HL-60/S4 treated with phorbol 12-myristate 13-acetate at 8.2 ng/mL for 4 days and 3 days (cell line): ENCODE data around the gene ZNF714.
"Not testable (repeated sequence)": the region's sequence is repeated elsewhere in the genome, so short reads cannot be mapped to it uniquely, and the experiment has no call there.

Experiments
- in situ Hi-C: fragments of 300-500 bp; cut with MboI; formaldehyde crosslinking; loops from 2 replicates; pipeline ENCODE4 v1.15.0; 2022; ENCODE audit warnings: low sequenced_read_pairs

The ZNF714 gene

DNA sequence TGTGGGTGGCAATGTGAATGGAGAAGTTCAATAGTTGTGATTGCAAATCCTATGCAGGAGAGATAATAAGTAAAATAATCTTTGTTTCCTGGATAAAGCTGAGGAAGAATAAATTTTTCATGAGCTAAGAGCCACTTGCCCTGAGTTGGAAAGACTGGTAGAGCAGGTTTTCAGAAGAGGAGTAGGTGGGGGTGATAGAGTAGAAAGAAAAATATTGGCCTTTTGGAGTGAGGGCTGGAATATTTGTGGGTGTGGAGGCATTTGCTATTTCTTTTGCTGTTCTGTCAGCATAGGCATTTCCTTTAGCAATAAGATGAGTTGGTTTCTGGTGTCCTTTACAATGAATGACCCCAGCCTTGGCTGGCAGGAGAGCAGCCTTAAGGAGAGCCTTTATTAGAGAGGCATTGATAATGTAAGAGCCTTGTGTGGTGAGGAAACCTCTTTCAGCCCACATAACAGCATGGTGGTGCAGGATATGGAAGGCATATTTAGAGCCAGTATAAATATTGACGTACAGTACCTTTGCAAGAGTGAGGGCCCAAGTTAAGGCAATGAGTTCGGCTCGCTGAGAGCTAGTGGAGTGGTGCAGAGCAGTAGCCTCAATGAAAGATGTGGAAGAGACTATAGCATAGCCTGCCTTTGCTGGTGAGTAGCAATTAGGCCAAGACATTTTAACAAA lies 48.2 kb downstream of the ZNF714 start:
- in situ Hi-C loops = no loop called here

DNA sequence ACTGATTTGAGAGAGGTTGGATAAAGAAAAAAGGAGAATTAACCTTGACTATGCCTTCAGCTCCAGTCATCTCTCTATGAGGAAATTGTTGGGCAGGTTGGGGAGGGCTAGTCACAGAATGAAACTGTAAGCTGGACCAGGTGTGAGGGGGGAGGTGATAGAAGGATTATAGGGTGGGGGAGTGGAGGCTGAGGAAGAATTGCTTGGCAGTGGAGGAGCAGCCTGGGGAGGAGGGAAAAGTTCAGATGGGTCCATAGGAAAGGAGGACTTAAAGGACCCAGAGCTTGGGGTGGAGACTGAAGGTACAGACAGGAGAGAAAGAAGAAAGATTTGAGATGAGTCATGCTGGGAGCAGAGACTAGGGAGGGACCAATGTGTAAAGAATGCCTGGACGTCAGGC lies 51.6 kb downstream of the ZNF714 start:
- in situ Hi-C loops = no loop called here

DNA sequence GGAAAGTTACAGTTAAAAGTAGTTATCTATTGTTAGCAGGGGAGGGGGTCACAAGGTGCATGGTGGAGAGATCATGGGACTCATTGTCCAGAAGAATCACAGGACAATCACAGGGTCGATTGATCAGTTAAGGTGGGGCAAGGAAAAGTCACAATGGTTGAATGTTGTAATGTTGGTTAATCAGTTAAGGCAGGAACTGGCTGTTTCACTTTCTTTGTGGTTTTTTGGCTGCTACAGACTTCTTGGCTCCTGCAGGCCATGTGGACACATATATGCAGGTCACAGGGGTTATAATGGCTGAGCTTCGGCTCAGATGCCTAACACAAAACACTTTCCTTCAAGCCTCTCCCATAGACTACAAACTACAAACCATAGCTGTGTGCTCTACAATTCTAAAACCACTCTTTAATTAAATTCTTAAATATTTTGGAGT lies 52.9 kb downstream of the ZNF714 start:
- in situ Hi-C loops = no loop called here

DNA sequence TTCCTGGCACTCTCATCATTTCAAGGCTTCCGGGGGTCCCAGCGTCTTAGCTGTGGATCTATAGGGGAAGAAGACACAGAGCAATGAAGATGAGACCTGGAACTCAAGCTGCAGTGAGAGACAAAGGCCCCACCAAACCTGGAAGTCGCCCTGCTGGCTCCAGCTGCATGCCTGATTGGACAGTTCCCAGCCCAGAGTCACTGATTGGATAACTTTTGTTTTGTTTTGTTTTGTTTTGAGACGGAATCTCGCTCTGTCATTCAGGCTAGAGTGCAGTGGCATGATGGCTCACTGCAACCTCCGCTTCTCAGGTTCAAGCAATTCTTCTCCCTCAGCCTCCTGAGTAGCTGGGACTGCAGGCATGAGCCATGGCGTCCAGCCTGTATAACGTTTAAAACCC lies 53.4 kb downstream of the ZNF714 start:
- in situ Hi-C loops = no loop called here

DNA sequence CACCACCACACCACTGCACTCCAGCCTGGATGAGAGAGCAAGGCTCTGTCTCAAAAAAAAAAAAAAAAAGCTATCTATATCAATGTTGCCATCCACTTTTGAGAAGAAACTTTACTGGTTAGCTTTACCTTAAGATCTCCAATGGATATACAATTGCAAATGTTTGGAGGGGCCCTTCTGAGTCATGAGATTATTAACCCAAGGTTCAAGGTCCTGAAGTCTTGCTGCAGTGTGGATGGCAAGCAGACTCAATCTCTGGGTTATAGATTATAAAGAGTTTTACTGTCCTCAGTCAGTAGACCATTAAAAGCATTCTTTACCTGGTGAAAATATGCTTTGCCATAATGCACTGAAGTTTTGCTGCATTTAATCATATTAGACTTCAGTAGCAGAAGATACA lies 56.1 kb downstream of the ZNF714 start:
- in situ Hi-C loops = no loop called here

DNA sequence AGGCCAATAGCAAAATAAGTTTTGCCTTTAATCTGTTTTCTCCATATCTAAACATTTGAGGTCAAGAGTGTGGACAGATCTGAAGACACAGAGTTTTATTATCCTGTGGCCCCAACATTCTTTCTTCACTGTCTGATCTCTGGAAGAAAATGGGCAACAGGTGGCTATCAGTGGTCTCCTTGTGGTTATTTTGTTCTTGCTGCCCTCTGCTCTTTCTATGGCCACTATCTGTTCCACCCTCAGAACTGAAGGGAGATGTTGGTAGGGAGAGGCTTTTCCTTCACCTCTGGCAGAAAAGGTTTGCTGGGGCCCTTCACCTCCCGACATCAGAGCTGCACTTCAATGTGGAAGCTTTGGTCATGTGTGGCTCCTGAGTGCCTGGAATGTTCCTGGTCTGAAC lies 59.0 kb downstream of the ZNF714 start:
- in situ Hi-C loops = not testable (repeated sequence)

DNA sequence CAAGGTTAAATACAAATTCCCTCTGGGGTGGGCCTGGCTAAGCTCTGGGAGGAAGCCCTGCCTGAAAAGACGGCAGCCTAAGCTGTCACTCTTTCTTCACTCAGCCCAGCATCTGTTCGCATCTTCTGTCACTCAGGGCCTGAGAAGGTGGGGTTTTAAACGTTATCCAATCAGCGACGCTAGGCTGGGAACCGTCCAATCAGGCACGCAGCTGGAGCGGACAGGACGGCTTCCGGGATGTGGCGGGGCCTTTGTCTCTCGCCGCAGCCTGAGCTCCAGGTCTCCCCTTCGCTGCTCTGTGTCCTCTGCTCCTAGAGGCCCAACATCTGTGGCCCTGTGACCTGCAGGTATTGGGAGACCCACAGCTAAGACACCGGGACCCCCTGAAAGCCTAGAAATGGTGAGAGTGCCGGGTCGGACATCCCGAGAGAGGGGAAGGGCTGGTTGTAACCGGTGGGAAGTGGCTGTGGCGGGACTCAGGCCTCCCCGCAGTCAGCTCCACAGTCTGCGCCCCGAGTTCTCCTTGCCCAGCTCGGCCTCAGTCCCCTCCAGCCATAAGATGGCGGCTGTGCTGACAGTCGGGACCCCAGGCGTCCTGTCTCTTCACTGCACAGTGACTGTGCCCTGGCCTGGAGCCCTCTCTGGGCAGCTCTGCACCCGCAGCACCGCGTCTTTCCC lies 59.9 kb downstream of the ZNF714 start, which contains the start of gene ZNF431:
Gene ZNF431, plus strand, starts transcription at position 254 of the 678 bp plus-strand sequence. Its CDS starts 144 bp downstream, at position 398.
- in situ Hi-C loops = no loop called here

DNA sequence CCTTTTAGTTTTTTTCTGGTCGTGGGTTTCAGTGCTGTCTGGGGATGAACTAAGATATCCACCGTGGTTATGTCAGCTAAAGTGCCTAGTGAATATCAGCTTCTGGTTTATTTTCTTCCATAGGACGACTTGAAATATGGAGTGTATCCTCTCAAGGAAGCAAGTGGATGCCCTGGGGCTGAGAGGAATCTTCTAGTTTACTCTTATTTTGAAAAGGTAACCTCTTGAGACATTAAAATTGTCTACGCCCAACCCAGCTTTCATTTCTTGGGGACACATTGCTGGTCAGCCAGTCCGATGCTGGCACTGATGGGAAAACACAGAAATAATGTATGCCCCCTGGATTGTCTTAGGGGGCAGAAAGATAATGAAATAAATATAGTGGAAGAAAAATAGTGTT lies 61.4 kb downstream of the ZNF714 start:
- in situ Hi-C loops = no loop called here

DNA sequence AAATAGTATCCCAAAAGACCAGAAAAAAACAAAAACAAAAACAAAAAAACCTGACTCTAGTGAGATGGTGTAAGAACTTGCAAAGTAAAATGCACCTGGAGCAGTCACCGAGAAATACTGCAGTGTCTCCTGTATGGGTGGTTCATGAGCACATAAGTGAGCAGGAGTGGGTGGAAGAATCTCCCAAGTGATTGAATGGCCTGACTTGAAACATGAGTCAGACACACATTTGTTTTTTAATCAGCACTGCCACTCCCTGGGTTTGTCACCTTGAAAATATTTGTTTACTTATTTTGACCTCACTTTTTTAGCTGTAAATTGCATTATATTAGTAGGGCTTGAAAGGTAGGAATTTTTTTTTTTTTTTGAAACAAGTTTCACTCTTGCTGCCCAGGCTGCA lies 61.9 kb downstream of the ZNF714 start:
- in situ Hi-C loops = no loop called here

DNA sequence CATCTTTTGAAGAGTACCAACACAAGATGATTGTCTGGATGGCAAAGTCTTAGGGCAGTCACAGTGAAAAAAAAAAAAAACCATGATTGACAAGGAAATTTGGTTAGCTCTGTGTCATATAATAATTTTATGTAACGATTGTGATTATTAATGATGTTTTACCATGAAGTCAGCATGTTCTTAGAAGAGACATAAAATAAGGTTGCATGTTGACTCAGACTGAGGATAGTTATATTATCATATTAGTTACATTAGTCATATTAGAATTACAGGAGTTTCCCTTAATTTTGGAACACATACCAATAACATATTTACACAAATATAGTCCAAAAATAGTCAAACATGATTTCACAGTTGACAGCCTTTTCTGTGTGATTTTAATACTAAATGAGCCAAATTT lies 65.5 kb downstream of the ZNF714 start:
- in situ Hi-C loops = no loop called here

DNA sequence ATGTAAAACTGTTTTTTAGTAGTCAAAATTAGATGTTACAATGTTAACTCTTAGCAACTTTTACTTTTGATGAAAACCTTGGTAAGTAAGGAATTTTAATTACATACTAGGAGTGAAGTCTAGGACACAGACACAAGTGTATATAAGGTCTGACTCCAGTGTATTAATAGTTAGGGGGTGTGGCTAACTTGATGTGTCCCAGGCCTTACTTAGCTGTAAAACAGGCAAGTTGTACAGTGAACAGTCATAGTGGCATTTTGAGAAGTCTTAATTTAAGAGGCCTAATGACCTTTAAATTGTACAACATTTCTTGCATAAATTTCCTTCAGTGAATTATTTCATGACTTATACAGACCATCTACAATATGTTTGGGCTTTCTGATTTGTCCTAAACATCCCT lies 66.7 kb downstream of the ZNF714 start:
- in situ Hi-C loops = no loop called here

DNA sequence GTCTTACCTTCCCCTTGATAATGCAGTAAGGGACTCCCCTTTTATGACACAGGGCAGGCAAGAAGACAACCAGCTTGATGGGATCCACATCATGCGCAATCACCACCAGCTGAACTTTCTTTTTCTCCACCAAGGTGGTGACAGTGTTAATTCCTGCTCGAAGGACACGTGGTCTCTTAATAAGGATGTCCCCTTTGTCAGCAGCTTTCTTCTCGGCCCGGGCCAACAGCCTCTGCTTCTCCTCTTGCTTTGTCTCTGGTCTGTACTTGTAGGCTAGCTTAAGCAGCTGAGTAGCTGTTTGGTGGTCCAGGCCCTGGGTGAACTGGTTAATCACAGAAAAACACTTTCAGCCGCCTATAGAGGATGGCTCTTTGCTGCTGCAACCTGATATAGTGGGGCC lies 67.9 kb downstream of the ZNF714 start:
- in situ Hi-C loops = no loop called here

DNA sequence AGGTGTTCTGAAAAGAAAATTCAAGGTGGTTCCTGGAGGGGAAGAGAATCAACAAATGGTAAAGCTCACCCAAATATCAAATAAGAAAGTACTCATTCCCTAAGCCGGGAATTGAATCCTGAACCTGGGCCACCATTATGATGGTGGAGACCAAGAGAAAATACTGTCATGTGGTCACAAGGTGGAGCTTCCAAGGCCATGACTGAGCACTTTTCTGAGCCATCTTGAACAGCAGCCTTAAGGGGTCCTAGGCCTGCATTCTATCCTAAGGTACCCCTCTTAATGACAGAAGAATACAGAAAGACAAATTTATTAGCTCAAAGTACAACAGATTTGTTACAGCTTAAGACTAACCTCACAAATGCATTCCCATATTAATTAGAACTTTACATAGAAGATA lies 69.5 kb downstream of the ZNF714 start:
- in situ Hi-C loops = no loop called here

DNA sequence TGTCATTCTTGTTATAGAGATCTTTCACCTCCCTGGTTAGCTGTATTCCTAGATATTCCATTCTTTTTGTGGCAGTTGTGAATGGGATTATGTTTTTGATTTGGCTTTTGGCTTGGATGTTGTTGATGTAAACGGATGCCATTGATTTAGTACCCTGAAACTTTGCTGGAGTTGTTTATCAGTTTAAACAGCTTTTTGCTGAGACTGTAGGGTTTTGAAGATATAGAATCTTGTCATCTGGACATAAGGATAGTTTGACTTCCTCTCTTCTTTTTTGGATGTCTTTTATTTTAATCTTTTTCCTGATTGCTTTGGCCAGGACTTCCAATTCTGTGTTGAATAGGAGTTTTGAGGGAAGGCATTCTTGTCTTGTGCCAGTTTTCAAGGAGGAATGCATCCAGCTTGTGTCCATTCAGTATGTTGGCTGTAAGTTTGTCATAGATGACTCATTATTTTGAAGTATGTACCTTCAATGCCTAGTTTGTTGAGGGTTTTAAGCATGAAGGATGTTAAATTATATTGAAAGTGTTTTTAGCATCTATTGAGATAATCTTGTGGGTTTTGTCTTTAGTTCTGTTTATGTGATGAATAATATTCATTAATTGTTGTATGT lies 76.6 kb downstream of the ZNF714 start:
- in situ Hi-C loops = no loop called here

DNA sequence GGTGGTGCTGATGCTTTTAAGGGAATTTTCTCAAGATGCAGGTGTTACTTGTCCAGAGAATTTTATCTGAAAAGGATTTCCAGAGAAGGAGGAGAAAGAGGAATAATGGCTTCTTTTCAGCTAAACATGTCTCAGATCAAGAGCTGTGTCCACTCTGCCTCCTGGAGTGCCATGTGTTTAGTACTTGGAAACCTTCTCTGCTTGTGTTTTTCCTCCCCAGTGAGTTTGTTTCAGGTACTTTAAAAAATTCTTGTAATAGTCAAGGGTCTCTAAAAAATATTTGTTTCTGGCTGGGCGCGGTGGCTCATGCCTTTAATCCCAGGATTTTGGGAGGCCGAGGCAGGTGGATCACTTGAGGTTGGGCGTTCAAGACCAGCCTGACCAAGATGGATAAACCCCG lies 82.5 kb downstream of the ZNF714 start:
- in situ Hi-C loops = no loop called here

DNA sequence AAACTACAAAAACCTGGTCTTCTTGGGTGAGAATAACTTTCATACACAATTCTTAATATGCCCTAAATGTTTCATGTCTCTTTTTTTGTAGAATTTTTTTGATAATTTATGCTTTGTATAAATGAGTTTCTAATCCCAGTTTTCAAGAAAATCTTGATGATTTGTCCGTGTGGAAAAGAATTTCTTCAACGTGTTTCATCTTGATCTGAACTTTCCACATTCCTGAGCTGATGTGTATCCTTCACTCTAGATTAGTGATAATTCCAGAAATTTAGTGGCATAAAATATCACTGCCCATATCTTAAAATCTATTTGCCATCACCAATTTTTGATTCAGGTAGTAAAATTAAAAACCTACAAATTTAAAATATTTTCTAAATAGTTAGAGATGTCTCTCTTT lies 84.4 kb downstream of the ZNF714 start:
- in situ Hi-C loops = no loop called here
